Activated CD4-positive, alpha-beta T cell treated with anti-CD3 and anti-CD28 coated beads, Interleukin-10, Interleukin-2, amounts not matched to agents 100 ng/mL and 50 ng/mL, durations not matched to agents 16 hours and 8 hours (primary cell): ENCODE results near the gene FLYWCH2.

Experiments
- DNase-seq: peaks from one replicate; pipeline ENCODE4 v3.0.0-alpha.2; 2020

The FLYWCH2 gene

DNA sequence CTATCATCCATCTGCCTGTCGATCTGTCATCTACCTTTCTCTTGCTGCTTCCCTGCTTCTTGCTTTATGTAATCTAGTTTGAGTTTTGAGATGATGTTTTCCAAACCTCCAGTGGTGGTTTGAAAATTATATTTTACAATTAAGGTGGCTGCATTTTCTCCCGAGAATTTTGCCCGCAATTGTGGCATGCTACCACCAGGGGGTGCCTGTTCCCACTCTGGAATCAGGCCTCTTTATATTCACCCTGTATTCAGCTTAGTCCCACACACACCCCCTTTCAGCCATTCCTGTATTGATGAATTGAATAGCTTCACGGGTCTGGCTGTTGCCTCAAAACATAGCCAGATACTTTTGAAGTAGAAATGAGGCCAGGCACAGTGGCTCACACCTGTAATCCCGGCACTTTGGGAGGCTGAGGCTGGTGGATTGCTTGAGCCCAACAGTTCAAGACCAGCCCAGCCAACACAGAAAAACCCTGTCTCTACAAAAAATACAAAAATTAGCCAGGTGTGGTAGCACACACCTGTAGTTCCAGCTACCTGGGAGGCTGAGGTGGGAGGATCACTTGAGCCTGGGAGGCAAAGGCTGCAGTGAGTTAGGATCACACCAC, 28.2 kb upstream of the FLYWCH2 start:
- peak; percentile 29 for DNase-seq

DNA sequence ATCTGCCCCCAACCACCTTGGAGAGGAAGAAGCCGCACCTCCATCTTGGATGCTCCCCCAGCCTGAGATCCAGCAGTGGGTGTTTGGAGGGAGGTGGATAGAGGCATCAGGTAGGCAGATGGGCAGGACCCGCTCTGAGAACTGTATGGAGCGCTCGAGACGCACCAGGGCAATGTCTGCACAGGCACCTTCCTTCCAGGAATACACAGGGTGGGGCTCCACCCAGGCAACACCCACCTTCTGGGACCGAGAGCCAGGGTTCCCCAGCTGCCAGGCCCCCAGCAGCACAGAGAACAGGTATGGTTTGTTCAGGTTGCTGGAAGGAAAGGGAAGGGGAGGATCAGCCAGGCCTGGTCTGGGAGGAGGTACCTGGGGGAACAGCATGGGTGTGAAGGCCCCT, 27.5 kb upstream of the FLYWCH2 start:
- DNase-seq = no peak

DNA sequence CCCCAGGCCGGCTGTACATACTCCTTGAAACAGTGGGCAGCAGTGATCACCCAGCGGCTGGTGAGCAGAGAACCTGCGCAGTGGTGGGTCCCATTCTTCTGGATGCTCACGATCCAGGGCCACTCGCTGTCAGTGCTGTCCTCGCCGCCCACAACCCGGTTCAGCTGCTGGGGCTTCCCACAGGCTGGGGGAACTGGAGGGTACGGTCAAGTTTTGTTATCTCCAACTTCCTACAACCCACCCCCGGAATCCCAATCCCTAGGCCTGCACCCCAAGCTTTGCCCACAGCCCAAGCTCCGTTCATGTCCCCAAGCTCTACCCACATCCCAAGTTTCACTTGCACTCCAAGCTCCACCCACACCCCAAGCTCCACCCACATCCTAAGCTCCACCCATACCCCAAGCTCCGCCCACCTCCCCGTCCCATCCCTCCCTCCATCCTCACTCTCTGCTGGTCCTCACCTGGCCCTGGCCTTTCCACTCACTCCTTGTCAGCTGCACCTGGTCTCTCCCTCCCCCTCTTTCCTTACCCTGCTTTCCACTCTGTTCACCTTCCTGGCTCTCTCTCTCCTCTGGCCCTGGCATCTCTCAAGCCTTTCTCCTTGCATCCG, 26.8 kb upstream of the FLYWCH2 start:
- no peak for DNase-seq

DNA sequence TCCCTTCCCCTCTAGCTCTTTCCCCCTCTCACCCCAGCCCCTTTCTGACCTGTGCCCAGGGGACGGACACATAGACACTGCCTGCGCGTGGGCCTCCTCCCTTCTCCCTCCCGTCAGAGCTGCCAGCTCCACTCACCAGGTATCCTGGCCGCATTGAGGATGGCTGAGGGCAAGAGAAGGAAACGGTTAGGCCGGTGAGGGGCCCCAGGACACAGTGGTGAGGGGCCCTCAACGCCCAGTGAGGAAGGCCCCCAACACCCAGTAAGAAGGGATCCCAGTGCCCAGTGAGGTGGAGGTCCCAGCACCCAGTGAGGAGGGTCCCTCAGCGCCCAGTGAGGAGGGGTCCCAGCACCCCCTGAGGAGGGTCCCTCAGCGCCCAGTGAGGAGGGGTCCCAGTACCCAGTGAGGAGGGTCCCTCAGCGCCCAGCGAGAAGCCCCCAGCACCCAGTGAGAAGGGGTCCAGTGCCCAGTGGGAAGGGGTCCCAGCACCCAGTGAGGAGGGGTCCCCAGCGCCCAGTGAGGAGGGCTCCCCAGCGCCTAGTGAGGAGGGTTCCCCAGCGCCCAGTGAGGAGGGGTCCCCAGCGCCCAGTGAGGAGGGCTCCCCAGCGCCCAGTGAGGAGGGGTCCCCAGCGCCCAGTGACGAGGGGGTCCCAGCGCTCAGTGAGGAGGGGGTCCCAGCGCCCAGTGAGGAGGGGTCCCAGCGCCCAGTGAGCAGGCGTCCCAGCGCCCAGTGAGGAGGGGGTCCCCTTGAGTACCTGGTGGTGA, 26.1 kb upstream of the FLYWCH2 start:
- no peak for DNase-seq

DNA sequence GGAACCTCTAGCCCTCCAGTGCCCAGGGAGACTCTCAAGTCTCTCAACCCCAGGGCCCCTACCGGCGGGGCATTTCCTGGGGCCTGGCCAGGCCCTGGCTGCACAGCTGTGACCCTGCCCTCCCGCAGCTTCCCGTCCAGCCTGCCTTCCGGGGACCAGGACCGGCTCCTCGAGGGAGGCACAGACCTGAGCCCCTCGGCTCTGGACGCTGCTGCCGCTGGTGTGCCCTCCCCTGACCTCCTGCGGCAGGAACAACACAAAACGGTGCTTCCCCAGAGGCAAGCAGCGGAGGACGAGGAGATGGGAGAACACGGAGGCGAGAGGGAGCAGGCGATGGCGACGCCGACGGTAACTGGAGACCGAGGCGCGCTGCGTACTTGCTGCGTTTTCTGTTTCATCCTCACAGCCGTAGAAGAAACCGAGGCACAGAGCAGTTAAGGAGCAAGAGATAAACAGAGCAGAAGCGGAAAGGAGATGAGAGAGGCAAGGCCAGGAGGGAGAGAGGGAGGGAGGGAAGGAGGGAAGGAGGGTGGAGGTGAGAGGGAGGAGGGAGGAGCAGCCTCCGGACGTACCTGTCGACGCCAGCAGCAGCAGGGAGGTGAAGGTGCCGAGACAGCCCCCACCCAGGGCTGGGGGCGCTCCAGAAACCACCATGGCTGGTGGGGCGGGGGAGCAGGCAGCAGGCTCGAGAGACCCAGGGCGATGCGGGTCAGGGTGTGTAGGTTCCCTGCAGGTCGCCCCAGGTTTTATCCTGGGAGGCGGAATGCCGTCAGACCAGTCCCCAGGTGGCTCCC, 25.4 kb upstream of the FLYWCH2 start, which contains the start of gene PRSS22:
Gene PRSS22 (minus strand): TSS at position 720 of the 794 bp plus-strand sequence. CDS start 66 bp downstream, at position 654.
- DNase-seq = no peak

DNA sequence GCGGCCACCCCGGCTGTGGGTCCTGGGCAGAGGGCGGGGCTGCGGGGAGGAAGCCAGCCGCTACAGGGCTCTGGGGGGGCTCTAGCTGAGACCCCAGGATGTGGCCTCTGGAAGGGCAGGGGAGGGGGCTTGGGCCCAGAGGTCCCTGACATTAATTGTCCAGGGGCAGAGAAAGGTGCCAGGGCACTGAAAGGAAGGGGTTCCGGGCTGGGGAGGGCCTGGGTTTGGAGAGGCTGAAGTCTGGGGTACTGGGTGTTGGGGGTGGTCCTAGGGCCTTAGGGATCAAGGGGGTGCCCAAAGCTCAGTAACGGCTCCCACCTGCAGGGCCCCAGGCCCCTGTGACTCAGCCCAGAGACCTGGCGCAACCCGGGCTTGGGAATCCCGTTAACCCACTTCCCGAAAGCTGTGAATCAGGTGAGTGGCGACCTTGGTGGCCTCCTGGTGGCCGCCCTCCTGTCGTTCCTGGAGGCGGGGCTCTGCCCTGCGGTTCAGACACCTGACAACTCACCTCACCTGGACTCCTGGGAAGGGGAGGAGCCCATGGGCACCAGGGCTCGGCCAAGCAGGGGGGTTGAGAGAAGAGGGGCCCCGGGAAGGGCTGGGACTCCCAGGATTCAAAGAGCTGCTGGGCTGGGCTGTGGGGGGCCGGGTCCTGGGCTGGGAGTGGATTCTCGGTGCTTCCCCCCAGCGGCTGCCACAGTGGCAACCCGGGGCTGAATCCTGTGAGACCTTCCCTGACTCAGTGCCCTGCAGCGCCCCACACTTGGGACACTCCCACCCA, 24.6 kb upstream of the FLYWCH2 start:
- DNase-seq = no peak

DNA sequence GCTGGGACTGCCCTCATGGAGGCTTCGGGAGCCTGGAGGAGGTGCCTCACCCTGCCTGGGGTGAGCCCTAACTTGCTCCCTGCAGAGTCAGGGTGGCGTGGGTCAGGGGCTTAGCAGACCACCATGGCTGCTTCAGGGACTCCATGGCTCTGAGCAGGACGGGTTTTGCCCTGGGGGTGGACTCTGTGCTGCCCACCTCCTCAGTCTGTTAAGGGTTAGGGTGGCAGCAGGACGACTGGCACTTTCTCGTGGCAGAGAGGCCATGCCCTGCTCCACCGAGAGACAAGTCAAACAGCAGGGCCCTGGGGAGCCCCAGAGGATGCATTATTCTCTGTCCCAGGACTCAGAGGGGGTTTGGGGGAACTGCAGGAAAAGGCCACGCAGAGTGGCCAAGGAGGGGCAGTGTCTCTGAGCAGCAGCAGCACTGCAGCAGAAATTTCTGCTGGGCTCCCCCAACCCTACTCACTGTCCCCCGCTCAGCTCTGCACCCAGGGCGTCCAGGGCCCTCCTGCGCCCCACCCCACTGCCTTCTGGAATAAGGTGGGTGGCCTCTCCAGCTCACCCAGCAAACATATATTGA, 23.2 kb upstream of the FLYWCH2 start:
- DNase-seq = no peak

DNA sequence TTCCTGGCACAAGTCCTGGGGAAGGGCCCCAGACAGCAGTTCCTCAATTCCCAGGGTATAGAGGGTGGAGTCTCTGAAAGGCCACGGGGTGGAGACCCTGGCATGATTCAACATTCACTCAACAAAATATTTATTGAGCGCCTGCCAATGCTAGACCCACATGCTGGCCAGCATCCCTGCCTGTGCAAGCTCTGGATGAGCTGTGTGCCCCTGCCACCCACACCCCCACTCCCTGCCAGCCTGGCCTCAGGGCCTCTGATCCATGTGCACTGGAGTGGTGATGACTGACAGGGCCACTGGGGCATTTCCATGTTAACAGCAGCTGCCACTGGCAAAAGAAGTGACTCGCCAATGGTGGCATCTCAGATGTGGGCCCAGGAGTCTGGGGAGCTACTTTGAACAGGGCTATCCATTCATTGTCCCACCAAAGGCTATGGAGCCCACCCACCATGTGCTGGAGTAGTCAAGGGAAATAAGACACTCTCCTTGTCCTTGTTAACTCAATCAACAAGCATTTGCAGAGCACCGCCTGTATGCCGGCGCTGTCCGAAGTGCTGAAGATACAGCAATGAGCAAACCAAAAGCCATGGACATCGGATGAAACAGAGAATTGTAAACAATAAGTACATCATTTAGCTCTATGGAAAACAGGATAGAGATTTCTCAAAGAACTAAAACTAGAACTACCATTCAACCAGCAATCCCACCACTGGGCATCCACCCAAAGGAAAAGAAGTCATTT, 22.0 kb upstream of the FLYWCH2 start:
- no peak for DNase-seq

DNA sequence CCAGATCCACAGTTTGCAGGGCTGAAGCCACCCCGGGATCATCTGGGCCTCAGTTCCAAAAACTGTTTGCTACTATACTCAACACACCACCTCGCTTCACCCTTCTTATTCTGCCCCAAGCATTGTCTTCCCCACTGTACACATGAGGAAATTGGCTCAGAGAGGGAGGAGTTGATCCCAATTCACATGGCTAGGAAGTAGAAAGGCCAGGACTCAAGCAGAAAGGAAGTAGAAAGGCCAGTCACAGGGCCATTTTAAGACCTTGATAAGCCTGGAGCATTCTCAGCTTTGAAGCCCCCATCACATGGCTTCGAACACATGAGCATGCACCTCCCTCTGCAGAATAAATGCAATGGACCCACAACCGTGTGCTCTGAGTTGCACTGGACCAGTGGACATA, 17.4 kb upstream of the FLYWCH2 start:
- DNase-seq = no peak

DNA sequence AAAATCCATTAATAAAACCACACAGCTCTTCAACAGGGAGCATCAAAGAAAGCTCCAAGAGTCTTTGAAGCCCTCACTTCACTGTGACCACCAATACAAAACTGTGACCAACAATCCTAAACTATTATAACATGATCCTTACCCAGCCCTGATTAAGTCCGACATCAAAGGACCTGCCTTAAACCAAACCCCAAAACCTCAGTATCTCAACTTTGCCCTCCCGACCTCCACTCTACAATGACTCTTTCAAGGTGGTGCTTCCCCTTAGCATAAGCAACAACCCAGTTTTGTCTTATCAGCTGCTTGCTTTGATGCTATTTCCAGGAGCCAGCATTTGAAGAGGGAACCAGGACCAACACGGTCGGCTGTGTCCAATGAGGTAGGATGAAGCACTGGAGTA, 16.6 kb upstream of the FLYWCH2 start:
- no peak for DNase-seq

DNA sequence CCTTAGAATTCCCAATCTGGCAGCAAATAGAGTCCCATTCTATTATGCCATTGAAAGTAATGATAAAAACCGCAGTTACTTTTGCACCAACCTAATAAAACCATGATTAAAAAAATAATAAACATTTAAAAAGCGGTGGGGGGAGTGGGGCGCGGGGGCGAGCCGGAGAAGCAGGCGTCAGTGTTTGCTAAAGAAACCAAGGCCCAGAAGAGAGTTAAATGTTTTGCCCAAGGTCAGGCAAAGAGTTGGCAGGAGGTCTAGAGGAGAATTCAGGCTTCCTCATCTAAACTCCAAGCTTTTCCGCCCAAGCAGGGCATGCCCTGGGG, 15.4 kb upstream of the FLYWCH2 start:
- no peak for DNase-seq

DNA sequence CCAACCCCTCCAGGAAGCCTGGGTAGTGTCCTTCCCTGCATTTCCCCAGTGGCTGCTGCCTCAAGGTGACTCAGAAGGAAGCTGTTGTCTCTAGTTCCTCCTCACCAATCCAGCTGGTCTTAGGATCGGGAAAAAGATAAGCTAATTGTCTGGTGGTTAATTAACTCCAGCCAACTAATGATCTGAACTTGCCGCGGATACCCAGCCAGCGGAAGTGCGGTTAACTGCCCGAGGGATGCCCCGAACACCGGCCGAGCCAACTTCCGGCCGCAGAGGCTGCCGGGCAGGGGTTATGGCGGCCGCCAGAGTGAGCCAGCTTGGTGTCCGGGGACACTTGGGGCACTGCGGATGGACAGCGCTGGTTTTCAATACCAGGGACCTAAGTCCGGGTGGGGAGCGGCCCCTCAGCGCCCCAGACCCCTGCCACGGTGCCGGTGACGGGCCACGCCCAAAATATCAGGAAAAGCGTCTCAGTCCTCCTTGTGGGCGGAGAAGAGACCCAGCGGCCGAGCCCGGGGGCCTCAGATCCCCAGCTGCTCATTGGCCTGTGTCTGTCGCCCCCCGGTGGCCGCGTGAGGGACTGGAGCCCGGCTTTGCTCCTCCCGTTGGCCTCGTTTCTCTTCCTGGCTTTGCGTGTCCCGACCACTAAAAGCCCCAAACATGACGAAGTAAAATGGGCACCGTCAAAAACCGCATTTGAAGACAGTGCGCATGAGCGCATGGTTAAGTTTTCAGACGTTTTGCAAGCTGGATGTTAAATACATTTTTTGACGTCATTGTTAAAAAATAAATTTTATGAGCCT, 14.8 kb upstream of the FLYWCH2 start:
- peak; percentile 97 for DNase-seq

DNA sequence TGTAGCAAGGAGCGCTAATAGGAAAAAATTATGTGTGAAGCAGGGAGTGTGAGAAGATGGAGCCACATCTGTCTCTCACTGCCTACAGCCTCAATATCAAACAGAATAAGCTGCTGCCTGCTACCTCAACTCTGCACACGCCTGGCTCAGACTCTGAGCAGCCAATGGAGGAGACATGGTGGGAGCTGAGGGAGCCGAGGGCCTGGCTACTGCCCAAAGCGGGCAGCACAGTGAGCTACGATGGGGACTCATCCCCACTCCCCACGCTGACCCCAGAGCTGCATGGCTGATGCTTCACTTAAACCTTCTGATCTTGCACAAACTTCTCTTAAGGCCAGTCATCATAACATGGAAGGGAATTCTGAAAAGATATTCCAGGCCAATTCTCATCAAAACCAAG, 11.1 kb upstream of the FLYWCH2 start:
- DNase-seq = no peak

DNA sequence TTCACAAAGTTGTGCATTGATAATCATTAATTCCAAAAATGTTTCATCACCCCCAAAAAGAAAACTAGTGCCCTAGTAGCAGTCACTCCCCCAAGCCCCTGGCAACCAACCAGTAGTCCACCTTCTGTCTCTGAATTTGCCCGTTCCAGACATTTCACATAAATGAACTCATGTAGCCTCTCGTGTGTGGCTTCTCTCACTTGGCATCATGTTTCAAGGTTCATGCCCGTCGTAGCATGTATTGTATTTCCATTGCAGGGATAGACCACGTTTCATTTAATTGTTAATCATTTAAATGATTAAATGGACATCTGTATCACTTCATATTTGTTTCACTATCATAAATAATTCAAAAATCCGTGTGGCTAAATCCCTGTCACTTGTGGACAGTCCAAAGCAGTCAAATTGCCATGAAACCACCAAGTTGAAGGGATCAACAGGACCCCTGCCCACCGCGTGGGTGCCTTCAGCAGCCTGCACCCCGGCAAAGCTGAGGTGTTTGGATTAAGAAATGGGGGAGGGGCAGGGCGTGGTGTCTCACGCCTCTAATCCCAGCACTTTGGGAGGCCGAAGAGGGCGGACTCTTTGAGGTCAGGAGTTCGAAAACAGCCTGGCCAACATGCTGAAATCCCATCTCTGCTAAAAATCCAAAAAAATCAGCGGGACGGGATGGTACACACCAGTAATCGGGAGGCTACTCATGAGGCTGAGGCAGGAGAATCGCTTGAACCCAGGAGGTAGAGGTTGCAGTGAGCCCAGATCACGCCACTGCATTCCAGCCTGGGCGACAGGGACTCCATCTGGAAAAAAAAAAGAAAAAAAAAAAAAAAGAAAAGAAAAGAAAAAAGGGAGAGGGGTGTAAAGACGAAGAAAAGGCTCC, 8.7 kb upstream of the FLYWCH2 start:
- no peak for DNase-seq

DNA sequence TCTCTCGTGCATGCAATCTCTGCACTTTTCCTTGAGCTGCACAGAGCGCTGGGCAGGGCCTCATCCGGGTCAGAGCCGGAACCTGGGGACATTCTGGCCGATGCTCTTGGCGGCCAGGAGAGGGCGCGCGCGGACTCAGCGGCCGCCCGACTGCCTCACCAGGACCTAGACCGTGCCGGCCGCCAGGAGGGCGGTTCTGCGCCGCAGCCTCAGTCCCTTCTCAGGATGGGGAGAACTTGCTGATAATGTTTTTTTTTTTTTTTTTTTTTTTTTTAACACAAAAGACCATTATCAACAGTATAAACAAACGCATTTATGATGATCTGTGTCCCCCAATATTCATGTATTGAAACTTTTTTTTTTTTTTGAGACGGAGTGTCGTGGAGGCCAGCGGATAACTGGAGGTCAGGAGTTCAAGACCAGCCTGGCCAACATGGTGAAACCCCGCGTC, 8.1 kb upstream of the FLYWCH2 start:
- peak; percentile 85 for DNase-seq

DNA sequence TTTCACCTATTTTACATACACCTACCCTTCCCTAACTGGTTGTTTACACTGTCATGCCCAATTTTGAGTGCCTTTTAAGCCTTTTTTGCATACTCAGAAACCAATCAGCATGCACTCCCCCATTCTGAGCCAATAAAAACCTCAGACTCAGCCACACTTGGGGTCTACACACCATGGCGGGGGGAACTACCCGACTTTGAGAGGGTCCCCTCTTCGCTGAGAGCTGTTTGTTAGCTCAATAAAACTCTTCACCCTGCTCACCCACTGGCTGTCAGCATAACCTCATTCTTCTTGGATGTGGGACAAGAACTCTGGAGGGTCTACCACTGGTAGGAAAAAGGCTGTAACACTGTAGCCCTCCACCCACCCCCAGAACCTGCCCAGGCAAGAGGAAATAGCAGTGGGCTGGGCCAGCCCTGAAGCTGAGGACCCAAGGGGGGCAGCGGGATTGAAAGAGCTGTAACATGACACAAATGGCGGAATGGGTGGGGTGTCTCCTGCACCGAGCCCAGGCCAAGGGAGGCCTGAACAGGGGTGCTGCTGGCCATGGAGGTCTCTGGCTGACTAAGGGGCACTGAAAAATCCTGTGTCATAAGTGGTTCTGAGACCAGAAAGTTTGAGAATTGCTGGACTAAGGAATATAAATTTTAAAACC, 3.0 kb upstream of the FLYWCH2 start:
- no peak for DNase-seq

DNA sequence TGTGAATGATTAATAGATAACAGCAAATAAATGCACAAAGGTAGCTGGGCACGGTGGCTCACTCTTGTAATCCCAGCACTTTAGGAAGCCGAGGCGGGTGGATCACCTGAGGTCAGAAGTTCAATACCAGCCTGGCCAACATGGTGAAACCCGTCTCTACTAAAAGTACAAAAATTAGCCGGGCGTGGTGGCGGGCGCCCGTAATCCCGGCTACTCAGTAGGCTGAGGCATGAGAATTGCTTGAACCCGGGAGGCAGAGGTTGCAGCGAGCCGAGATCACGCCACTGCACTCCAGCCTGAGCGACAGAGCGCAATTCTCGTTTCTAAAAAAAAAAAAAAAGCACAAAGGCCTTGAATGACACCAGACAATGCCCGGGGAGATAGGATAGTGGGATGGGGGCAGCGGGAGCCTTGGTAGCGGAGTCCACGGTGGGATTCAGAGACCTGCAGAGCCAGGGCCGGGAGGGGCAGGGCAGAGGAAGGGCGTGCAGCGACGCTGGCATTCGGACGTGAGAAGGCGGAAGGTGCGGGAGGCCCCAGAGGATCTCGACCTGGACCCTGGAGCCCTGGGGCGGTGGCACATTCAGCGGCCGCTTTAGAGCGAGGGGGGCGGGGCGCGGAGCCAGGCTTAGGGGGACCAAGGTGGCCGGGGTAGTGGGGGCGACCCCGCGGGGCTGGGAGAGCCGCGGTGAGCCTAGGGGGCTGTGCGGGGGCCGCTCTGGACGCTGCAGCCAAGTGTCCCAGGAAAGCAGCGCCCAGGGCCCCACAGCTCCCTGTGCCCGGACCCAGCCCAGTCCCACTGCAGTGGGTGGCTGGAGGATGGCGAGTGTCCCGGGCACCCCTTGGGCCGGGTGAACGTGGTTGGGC, 999 bp upstream of the FLYWCH2 start:
- peak; percentile 33 for DNase-seq

DNA sequence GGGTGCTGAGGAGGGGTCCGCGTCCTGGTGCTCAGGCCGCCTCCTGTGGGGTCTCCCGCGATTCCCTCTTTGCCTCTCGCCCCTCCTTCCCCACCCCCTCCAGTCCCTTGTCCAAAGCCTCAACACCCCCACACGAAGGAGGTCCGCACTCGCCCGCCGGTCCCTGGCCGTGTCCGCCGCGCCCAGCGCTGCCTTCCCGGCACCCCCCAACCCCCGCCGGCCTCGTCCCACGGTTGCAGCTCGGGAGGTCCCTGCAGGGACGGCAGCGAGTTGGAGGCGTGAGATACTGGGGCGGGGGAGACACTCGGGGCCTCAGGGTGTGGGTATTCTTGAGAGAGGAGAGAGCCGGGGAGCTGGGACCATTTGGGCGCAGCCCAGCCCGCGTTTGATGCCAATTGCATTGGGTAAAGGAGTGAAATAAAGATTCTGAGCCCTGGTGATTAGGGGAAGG, 468 bp downstream of the FLYWCH2 start:
- DNase-seq = no peak
